Hepatocyte (in vitro differentiated cells): ENCODE results near the gene N4BP2L2.

Experiments used
- CTCF ChIP-seq: fragments of 200-600 bp; sonication (generic); IDR thresholded peaks from 2 replicates; pipeline ENCODE4 v1.5.1; 2016; ENCODE audit warnings: antibody characterized with exemption, mild to moderate bottlenecking; ENCODE audit not compliant: poor library complexity
- EZH2 ChIP-seq: fragments of 200-600 bp; sonication (generic); IDR thresholded peaks from 2 replicates; pipeline ENCODE4 v1.6.1; 2016; ENCODE audit warnings: antibody characterized with exemption, mild to moderate bottlenecking, borderline replicate concordance
- EZH2phosphoT487 ChIP-seq: fragments of 200-600 bp; sonication (generic); IDR thresholded peaks from one replicate; pipeline ENCODE4 v1.6.1; 2018; ENCODE audit warnings: antibody characterized with exemption, mild to moderate bottlenecking, low read depth, moderate library complexity; ENCODE audit not compliant: unreplicated experiment, severe bottlenecking

DNA sequence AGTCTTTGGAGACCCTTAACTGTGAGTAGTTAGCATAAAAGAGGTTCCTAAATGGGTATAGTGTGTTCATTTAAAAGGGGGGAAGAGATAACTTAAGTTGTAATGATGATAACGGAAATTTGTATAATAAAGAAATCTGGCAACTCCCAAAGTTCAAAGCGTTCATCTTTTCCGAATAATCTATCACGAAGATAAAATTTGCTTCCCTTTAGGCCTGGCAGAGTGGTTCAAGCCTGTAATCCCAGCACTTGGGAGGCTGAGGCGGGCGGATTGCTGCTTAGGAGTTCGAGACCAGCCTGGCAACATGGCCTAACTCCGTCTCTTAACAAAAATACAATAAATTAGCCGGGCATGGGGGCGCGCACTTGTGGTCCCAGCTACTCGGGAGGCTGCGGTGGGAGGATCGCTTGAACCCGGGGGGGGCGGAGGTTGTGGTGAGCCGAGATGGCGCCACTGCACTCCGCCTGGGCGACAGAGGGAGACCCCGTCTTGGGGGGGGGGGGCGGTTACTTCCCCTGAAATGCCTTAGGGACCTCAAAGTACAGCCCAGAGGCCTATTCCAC lies 934 bp downstream of the N4BP2L2 start:
- no peak for TF ChIP-seq CTCF
- no peak for TF ChIP-seq EZH2phosphoT487
- no peak for TF ChIP-seq EZH2
